GM19468 (cell line): Measurements from ENCODE around the gene PKHD1.

Experiments used
- ATAC-seq: cut with Tn5 transposase; IDR thresholded peaks from one replicate; pipeline ENCODE4 v1.9.1; 2021; ENCODE audit warnings: mild to moderate bottlenecking, moderate library complexity, moderate number of reproducible peaks; ENCODE audit not compliant: unreplicated experiment; ENCODE audit errors: extremely low read depth

Gene PKHD1

DNA sequence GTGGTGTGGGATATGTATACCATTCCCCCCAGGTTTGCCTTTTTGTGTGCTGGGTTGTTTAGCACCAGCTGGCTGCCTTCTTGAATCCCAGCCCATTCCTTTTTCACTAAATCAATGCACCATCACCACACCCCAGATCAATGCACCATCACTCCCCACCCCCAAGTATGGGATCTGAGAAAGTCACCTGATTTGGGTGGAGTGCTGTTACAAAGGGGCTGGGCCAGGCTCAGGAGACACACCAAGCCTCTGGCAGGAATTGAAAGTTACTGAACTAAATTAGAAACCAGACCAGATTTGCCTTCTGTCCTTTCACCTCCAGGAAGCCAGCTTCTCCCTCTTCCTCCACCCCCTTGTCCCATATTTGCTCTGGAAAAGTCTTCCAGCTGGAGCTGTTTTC lies 19.6 kb upstream of the PKHD1 start:
- no peak for ATAC-seq

DNA sequence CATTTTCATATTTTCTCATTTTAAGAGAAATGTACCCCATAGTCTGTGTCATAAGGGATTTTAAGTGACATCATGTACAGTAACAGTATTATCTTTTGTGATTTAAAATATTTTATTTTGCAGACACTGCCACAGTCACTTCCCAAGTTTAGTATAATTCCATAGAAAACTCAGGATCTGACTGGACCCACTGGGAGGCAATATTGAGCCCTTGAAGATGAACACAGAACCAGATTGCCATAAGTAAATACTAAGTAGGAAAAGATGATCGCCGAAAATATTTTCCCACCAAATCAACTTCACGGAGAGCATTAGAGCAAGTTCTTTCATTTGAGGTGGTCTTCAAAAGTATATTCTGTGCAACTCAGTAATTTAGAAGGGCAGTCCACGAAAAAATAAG lies 17.6 kb upstream of the PKHD1 start:
- no peak for ATAC-seq

DNA sequence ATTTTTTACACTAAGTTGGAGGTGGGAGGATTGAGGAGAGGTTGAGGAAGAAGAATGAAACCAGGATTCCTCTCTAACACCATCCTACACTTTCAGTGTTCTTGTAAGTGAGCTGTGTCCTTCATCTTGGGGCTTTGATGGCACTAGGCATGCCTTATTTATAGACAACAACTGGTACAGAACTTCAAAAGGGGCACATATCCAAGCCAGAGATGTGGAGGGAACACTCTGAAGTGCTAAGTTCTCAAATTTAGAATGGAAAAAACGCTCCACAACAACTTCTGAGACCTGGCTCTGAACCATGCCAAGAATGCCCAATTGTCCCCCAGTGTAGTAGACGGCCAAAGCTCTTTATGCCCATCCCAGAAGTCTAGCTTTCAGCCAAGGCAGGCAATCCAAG lies 16.2 kb upstream of the PKHD1 start:
- no peak for ATAC-seq

DNA sequence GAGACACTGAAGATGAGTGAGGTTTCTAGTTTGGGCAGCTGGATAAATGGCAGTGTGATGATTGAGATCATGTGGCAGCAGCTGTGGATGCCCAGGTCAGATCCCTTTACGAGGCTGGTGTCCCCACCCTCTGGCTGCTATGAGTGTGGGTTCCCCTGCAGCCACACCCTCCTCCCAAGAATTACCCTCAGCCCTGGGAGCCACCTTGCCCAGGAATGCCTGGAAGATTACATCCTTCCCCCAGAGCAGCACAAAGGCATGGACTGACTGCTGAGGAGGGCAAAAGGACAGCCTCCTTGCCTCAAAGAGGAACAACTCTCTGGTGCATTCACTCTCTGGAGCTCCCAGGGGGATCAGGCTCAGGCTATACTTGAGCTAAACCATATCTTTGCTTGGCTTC lies 15.0 kb upstream of the PKHD1 start:
- ATAC-seq: no peak

GRCh38 chr6:52098721-52099120 lies 11.3 kb upstream of the PKHD1 start:
- ATAC-seq: no peak

- no peak for ATAC-seq
Measured at GRCh38 chr6:52089758-52090348, 2.4 kb upstream of the PKHD1 start.

GRCh38 chr6:52086741-52087140 lies 672 bp downstream of the PKHD1 start:
- no peak for ATAC-seq

- ATAC-seq: no peak
Measured at GRCh38 chr6:52081237-52081636, 6.2 kb downstream of the PKHD1 start.

- ATAC-seq: no peak
Measured at GRCh38 chr6:52077961-52078625, 9.3 kb downstream of the PKHD1 start.

DNA sequence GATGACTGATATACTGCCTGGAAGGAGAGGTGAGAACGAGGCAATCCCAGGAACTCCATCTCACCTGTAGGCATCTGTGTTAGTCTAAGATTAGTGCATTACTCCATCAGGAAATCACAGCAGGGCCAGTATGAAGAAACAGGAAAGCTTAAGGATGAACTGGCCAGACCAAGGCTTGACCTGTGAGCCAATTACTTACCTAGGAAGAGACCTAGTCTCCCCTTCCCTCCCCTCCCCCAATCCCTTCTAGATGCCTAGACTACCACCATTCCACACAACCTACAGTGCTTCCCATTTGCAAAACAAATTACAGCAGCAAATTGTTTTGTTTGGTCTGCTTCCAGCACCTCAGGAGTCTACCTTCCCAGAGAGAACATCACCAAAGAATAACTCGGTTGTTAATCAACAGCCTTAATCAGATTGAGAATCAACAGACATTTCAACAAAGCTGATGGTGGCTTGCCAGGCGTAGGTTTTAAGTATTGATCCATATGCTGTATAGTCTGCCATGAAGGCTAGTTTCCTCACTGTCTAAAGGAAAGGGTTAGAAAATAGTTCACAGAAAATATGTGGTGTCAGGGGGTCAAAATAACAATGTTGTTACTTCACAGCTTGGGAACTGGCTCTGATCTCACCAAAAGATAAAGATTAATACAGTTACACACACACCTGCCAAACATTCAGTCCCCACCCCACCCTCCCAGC lies 10.1 kb downstream of the PKHD1 start:
- no peak for ATAC-seq

GRCh38 chr6:52076791-52077179 lies 10.6 kb downstream of the PKHD1 start:
- ATAC-seq: no peak

DNA sequence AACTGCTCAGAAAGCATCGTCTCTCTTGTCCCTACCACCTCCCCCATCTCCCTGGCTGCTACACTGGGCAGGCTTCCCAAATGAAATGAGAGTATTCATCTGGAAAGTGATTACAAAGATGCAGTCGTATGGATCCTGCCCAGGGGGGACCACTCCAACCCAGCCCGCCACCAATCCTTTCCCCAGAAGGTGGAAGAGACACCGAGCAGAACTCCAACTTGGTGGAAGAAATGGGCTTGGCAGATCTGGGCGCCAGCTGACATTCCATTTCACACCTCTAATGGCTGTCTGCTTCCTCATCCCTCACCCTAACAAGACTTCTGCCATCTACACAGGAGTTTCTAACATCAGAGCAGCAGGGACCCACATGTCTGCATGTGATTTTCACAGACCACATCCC lies 12.7 kb downstream of the PKHD1 start:
- ATAC-seq: no peak

- ATAC-seq: no peak
Measured at GRCh38 chr6:52074155-52074554, 13.3 kb downstream of the PKHD1 start.

DNA sequence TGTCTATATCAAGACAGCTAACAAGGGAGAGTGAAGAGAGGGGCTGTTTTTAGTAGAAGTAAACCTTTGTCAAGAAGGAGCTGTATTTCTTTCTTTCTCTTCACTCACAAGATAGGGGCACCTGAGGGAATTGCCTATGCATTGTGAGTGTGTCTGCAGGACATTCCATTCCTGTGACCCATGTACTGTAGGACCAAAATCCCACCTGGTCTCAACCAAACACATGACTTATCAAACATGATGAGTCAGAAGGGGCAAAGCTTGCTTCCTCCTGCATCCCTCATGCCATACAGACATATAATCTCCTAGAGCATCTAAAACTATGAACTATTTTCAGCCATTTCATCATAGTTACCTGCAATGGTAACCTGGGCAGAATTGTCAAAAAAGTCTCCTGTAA lies 21.8 kb downstream of the PKHD1 start:
- no peak for ATAC-seq

- peak; percentile 77 for ATAC-seq
Measured at GRCh38 chr6:52063584-52064344, 23.6 kb downstream of the PKHD1 start.

DNA sequence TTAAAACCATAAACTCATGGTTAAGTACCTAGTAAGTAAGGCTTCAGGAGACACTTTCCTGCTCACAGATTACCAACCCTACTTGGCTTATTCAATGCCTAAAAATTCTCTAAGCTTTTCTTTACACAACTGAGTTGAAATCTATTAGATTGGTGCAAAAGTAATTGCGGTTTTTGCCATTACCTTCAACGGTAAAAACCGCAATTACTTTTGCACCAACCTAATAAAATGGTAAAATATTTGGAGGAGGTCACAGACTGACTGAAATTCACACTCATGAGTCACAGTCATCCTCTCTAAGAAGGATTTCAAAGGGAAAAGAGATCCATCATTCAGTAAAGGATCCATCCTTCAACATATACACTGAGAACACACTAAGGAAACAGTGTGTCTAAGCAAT lies 25.9 kb downstream of the PKHD1 start:
- no peak for ATAC-seq

GRCh38 chr6:52059821-52060220 lies 27.6 kb downstream of the PKHD1 start:
- ATAC-seq: no peak

DNA sequence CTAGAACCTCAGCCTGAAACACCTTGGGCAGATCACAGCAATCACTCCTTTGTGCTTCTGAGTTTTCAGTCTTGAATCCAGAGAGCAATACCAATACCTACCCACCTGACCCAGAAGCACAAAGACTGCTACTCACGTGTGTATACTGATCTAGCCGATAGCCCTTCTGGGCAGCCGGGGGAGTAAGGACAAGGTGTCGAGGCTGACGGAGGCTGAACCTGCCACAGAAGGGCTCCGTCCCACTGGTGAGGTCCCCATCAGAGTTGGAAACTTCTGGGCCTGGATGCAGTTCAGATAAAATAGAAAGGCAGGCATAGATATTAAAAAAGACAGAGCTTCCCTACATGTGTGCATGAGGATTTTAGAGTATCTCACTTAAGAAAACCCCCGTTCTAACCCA lies 32.0 kb downstream of the PKHD1 start:
- no peak for ATAC-seq

DNA sequence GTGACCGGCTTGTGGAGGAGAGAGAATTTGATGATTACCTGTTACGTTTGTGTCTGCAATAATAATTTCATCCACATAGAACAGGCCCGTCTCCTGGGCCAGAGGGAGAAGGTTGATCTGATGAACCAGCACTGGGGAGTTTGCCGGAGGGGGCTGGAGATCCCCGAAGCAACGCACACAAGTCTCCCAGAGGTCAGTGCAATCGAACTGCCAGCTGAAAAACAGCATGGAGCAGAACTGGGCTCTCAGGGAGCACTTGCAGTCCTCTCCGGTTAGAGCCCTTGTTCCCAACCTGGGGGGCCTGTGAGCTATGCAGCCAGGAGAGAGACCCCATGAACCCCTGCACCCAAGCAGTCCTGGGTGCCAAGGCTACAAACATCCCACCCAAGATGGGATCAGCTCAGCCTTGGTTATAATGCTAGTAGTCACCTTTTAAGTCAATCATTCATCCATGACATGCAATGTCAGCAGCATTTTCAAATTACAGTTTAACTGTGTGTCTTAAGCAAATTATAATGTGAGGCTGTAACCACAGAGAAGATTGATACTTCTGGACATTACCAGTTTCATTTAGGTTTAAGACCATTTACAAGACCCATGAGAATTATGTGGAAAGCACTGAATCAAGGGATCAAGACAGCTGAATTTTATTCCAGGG lies 34.2 kb downstream of the PKHD1 start:
- no peak for ATAC-seq

DNA sequence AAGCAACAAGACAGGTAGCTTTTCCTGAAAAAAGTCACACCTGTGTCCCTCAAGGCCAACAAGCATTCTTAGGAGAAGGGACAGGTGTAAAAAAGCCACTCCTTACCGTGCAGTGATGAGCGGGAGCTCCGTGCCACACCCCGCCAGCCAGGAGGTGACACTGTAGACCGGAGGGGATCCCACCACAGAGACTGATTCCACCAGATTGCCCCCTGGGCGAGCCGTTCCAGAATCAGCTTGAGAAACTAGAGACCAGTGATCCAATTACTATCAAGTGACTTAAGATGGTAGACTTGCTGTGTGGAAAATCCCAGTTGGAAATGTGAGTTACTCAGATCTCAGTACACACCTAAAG lies 37.4 kb downstream of the PKHD1 start:
- ATAC-seq: no peak
